ENCODE results near the gene RNF115.
A peak's percentile ranks its signal among the peaks of the same experiment; 100 is the strongest.
"Not testable (repeated sequence)": the region's sequence is repeated elsewhere in the genome, so short reads cannot be mapped to it uniquely, and the experiment has no call there.

Gene RNF115

DNA sequence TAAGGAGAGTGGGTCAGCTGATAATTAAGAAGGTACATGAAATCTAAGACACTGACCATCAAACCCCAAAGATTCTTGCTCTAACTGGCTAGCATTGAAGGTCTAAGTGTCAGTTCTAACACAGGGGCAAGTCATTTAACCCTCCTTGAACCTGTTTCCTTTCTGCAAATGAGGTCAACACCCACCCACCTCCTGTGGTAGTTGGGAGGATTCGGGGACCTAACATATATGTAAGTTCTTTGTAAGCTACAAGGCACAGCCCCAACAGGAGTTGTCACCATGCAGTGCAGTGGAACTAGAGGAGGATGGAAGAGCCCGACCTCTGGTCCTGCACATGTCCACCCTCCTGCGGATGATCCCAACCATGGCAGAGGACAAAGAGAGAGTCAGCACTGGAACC, 23.9 kb upstream of the RNF115 start:
- no peak overlapping the region for H3K4me3 Mint-ChIP-seq
- no peak for DNase-seq (ENCODE audit: low spot score in 2 of 2)
- H3K4me1 Mint-ChIP-seq, result peaks cover 11% of the 10 kb centered on the region
- no peaks in the 10 kb centered on the region for H3K9me3 Mint-ChIP-seq
- peaks cover 12% of the 10 kb centered on the region for H3K36me3 Mint-ChIP-seq (ENCODE audit: insufficient read depth)
- no peak for ATAC-seq (replicated peaks; ENCODE audit: extremely low read depth, poor library complexity, severe bottlenecking)
- no peak overlapping the region for H3K27ac Mint-ChIP-seq (ENCODE audit: low read depth)
- no peaks in the 10 kb centered on the region for H3K27me3 Mint-ChIP-seq

DNA sequence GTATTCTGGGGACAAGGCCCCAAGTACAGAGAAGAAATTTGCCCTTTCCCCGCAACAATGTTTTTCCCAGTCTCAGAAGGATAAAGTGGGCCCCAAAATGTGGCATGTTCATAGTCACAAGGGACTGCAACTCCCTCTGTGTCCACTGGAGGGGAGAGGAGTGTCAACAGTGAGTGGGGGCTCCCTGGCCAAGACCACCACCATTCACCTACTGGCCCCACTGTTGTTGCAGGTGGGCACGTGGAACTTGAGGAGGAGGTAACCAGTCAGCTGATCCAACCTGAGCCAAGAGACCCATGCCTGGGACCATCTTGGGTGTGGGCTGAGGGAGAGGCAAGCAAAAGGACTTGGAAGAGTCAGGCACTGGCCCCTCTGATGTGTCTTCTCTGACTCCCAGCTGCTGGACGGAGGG, 22.3 kb upstream of the RNF115 start:
- no peak overlapping the region for H3K4me3 Mint-ChIP-seq
- H3K27me3 Mint-ChIP-seq, result no peaks in the 10 kb centered on the region
- no peaks in the 10 kb centered on the region for H3K9me3 Mint-ChIP-seq
- peaks cover 6% of the 10 kb centered on the region for H3K4me1 Mint-ChIP-seq
- no peak for DNase-seq (ENCODE audit: low spot score in 2 of 2)
- H3K36me3 Mint-ChIP-seq (ENCODE audit: insufficient read depth), result peaks cover 18% of the 10 kb centered on the region
- H3K27ac Mint-ChIP-seq (ENCODE audit: low read depth), result no peak overlapping the region
- ATAC-seq (replicated peaks; ENCODE audit: extremely low read depth, poor library complexity, severe bottlenecking), result peak; percentile 48

DNA sequence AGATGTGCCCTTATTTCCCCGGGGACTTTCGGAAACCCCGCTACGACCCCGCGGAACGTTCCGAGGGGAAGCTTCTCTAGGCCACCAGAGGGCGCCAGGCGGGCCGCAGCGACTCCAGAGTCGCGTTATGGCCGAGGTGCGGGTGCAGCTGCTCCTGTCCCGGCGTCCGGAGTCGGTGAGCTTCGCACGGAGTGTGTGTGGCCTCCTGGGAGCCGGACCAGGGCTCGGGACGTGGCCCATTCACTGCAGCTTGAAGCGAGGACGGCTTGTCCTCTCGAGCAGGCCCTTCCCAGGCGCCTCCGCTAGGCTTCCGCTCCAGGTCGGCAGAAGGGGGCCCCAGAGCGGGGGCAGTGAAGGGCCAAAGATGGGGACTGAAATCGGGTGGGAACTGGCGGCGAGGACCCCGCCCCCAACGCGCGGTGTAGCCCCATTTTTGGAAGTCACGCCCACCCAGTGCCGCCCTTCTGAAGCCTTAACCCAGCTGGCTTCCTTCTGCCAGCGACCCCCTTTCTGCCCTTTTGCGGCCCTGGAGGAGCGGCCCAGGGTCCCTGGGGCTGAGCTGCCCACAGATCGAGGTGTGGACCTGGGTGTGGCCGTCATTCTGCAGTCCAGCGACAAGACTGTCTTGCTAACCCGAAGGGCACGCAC, 21.7 kb upstream of the RNF115 start, which contains the start of gene NUDT17:
Gene NUDT17 (plus strand): TSS at position 117 of the 648 bp plus-strand sequence. CDS start 11 bp downstream, at position 128.
- no peaks in the 10 kb centered on the region for H3K27me3 Mint-ChIP-seq
- H3K4me3 Mint-ChIP-seq, result no peak within 1 kb of the TSS
- ATAC-seq (replicated peaks; ENCODE audit: extremely low read depth, poor library complexity, severe bottlenecking), result peak; percentile 80
- H3K9me3 Mint-ChIP-seq, result no peaks in the 10 kb centered on the region
- peaks cover 6% of the 10 kb centered on the region for H3K4me1 Mint-ChIP-seq
- H3K27ac Mint-ChIP-seq (ENCODE audit: low read depth), result no peak within 1 kb of the TSS
- H3K36me3 Mint-ChIP-seq (ENCODE audit: insufficient read depth), result peaks cover 19% of the 10 kb centered on the region
- DNase-seq (ENCODE audit: low spot score in 2 of 2), result peak; percentile 48 to 61

DNA sequence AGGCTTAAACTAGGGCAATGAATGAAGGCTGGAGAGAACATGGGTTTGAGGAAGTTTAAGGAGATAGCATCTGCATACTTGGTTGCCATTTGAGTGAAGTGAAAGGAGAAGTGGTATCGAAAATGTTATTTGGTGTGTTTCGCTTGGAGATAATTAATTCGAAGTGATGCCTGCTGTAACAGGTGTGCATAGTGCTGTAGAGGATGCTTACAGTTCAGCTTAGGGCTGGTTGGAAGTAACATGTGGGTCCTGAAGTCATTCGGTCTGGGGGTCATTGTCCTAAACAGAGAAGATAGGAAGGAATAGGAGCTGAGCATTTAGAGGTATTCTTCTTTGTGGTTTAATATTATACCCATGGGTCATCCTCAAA, 21.2 kb upstream of the RNF115 start:
- ATAC-seq (replicated peaks; ENCODE audit: extremely low read depth, poor library complexity, severe bottlenecking), result peak; percentile 67
- Mint-ChIP-seq H3K9me3 (no peaks in the 10 kb centered on the region), H3K27ac (ENCODE audit: low read depth) (no peak overlapping the region), H3K4me3 (no peak overlapping the region), H3K27me3 (no peaks in the 10 kb centered on the region), H3K36me3 (ENCODE audit: insufficient read depth) (peaks cover 22% of the 10 kb centered on the region), H3K4me1 (peaks cover 6% of the 10 kb centered on the region)
- no peak for DNase-seq (ENCODE audit: low spot score in 2 of 2)

DNA sequence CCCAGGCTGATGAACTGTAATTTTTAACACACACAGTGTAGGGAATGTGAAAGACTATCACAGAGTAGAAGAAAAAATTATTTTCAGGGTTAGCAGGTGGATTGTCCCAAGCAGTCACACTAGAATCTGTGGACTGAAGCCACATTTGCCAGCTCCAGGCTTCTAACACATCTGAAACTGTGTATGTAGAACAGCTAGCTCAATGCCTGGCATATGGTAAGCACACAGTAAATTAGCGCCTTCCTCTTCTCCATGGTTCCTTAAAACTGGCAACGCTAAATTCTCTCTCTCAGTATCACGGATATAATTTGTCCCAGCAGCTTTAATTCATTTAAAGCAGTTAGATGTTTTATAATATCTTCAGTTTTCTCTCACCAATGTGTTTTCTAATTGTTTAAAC, 19.1 kb upstream of the RNF115 start:
- Mint-ChIP-seq H3K36me3 (ENCODE audit: insufficient read depth) (peaks cover 33% of the 10 kb centered on the region), H3K4me1 (peaks cover 6% of the 10 kb centered on the region), H3K9me3 (no peaks in the 10 kb centered on the region), H3K4me3 (no peak overlapping the region), H3K27ac (ENCODE audit: low read depth) (no peak overlapping the region), H3K27me3 (no peaks in the 10 kb centered on the region)
- DNase-seq (ENCODE audit: low spot score in 2 of 2) (no peak), ATAC-seq (replicated peaks; ENCODE audit: extremely low read depth, poor library complexity, severe bottlenecking) (no peak)

DNA sequence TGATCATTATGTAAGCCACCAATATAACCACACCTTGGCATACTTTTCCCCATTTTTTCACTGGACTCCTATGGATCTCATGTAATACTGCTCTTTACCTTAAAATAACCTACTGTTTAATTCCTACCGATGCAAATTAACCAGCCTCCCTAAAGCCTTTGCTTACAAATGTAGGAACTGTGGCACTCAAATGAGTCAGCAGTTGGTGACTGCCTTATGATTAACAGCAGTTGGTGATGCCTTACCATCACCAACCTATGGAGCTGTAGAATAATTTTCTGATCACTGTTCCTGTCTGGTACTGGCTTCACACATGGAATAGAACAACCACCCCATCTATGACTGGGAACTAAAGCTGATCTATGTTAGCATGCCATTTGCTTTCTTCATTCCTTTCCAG, 13.8 kb upstream of the RNF115 start:
- no peak for ATAC-seq (replicated peaks; ENCODE audit: extremely low read depth, poor library complexity, severe bottlenecking)
- H3K27me3 Mint-ChIP-seq, result no peaks in the 10 kb centered on the region
- H3K27ac Mint-ChIP-seq (ENCODE audit: low read depth), result no peak overlapping the region
- no peaks in the 10 kb centered on the region for H3K4me1 Mint-ChIP-seq
- no peaks in the 10 kb centered on the region for H3K9me3 Mint-ChIP-seq
- DNase-seq (ENCODE audit: low spot score in 2 of 2), result no peak
- no peak overlapping the region for H3K4me3 Mint-ChIP-seq
- H3K36me3 Mint-ChIP-seq (ENCODE audit: insufficient read depth), result peaks cover 72% of the 10 kb centered on the region

DNA sequence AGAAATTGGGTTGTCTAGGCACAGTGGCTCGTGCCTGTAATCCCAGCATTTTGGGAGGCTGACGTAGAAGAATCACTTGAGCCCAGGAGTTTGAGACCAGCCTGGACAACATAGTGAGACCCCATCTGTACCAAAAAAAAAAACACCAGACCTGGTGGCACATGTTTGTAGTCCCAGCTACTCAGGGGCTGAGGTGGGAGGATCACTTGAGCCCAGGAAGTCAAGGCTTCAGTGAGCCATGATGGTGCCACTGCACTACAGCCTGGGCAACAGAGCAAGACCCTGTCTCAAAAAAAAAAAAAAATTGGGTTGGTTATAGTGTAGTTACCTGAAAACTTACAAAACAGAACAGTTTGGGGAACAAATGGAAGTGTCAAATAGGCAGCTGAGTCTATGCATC, 6.9 kb upstream of the RNF115 start:
- H3K27ac Mint-ChIP-seq (ENCODE audit: low read depth); H3K4me3 Mint-ChIP-seq: not testable (repeated sequence)

DNA sequence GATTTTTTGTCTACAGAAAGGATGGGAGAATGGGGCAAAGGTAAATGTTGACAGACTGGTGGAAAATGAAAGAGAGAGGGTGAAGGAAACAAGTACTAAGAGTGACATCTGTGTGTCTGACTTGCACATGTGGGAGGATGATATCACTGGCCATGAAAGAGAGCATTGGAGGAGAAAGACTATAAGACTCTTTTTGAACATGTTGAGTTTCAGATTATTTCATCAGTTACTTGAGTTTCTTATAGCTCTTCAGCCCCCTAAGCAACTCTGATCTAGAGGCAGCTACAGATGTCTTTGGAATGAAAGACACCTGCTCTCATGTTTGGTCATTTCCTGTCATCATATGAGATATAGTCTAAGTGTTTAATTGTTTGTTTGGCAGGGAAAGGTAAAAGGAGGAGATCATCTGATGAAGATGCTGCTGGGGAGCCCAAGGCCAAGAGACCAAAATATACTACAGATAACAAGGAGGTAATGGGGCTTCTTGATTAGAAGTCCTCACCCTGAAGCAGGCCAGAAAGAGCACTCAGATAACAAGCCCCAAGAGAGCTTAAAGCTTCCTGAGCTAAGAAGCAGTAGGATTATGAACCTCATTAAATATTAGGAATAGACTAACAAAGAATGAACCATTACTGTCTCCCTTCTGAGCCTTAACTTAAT, 4.6 kb upstream of the RNF115 start:
- Mint-ChIP-seq H3K27ac (ENCODE audit: low read depth) (peak overlapping the region; percentile 75), H3K4me1 (peaks cover 29% of the 10 kb centered on the region), H3K4me3 (no peak overlapping the region), H3K27me3 (no peaks in the 10 kb centered on the region), H3K9me3 (no peaks in the 10 kb centered on the region), H3K36me3 (ENCODE audit: insufficient read depth) (peaks cover 67% of the 10 kb centered on the region)
- ATAC-seq (replicated peaks; ENCODE audit: extremely low read depth, poor library complexity, severe bottlenecking), result no peak
- DNase-seq (ENCODE audit: low spot score in 2 of 2), result no peak

More for the DNA sequence above, 6.9 kb upstream of the RNF115 start:
- not testable (repeated sequence) for H3K27me3 Mint-ChIP-seq; H3K9me3 Mint-ChIP-seq; DNase-seq (ENCODE audit: low spot score in 2 of 2); ATAC-seq (replicated peaks; ENCODE audit: extremely low read depth, poor library complexity, severe bottlenecking)
- Mint-ChIP-seq H3K4me1 (peaks cover 17% of the 10 kb centered on the region), H3K36me3 (ENCODE audit: insufficient read depth) (peaks cover 80% of the 10 kb centered on the region)

DNA sequence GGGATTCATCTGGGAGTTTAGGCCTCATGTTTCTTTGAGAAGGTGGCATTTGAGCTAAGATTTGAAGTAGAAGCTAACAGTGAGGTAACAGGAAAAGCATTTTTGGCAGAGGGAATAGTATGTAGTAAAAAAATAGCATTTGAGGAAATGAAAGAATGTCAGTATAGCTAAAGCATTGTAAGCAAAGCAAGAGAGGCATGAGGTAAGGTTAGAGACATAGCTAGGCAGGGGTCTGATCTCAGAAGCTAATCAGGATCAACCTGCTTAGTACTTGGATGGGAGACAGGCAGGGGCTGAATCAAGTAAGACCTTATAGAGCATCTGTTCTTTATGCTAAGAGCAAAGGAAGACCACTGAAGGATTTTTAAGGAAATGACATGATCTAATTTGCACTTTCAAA, 4.1 kb upstream of the RNF115 start:
- Mint-ChIP-seq H3K4me1 (peaks cover 29% of the 10 kb centered on the region), H3K27ac (ENCODE audit: low read depth) (peak overlapping the region; percentile 75), H3K9me3 (no peaks in the 10 kb centered on the region), H3K4me3 (no peak overlapping the region), H3K27me3 (no peaks in the 10 kb centered on the region), H3K36me3 (ENCODE audit: insufficient read depth) (peaks cover 64% of the 10 kb centered on the region)
- no peak for ATAC-seq (replicated peaks; ENCODE audit: extremely low read depth, poor library complexity, severe bottlenecking)
- no peak for DNase-seq (ENCODE audit: low spot score in 2 of 2)

DNA sequence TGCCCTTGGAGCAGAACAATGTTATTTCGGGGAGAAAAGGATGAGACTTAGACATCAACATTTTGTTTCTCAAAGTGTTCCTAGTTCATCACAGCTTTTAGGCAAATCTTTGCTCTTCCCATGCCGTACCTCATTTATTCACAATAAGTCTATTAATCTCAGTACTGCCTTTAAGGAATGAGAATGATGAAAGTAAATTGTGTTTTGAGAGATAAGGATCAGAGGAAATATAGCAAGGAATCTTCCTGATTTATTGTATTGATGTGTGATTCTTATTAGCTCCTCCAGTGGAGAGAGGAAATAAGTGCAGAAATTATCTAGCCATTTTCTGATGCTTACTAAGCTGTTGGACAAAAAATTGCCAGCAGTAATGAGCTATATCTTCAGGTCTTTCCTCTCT, 2.1 kb upstream of the RNF115 start:
- H3K27me3 Mint-ChIP-seq, result no peaks in the 10 kb centered on the region
- ATAC-seq (replicated peaks; ENCODE audit: extremely low read depth, poor library complexity, severe bottlenecking) (no peak), DNase-seq (ENCODE audit: low spot score in 2 of 2) (no peak)
- peak overlapping the region; percentile 98 for H3K4me3 Mint-ChIP-seq
- peaks cover 29% of the 10 kb centered on the region for H3K4me1 Mint-ChIP-seq
- no peaks in the 10 kb centered on the region for H3K9me3 Mint-ChIP-seq
- no peak overlapping the region for H3K27ac Mint-ChIP-seq (ENCODE audit: low read depth)
- H3K36me3 Mint-ChIP-seq (ENCODE audit: insufficient read depth), result peaks cover 52% of the 10 kb centered on the region

DNA sequence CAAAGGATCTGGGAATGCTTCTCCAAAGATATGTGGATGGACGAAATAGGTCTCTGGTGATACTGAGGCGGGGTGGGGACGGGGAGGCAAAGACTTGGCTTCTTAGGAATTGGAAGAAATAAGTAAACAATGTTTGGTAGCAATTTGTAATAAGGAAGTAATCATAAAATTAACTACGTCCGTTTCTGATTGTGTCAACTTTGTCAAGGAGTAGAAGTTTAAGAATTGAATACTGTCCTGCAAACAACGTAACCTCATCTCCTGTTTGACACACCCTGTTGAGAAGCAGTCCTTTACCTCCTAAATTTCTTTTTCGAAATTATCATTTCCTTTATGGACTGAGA, 576 bp upstream of the RNF115 start:
- Mint-ChIP-seq H3K36me3 (ENCODE audit: insufficient read depth) (peaks cover 41% of the 10 kb centered on the region), H3K27ac (ENCODE audit: low read depth) (peak overlapping the region; percentile 95), H3K4me3 (peak overlapping the region; percentile 98), H3K9me3 (no peaks in the 10 kb centered on the region), H3K27me3 (no peaks in the 10 kb centered on the region), H3K4me1 (peaks cover 29% of the 10 kb centered on the region)
- no peak for ATAC-seq (replicated peaks; ENCODE audit: extremely low read depth, poor library complexity, severe bottlenecking)
- DNase-seq (ENCODE audit: low spot score in 2 of 2), result no peak

DNA sequence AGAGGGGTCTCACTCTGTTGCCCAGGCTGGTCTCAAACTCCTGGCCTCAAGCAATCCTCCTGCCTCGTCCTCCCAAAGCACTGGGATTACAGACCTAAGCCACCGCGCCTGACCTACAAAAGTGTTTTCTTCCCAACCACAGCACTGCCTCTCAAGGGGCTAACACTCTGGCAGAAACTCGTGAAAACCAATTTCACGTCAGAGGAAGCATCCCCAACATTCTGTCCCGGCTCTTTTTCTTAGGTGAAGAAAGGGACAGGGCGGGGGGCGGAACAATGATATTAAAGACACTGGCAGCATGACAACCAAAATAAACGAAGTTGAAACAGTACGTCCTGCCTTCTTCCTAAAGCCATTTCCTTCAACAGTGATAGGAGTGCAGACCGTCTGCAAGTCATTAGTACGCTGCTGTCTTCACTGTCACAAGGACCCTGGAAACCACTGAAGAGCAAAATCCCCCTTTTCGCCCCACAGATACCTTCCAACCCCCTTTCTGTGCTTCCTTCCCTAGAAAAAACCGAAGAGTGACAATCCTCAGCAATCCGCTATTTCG, 1.0 kb downstream of the RNF115 start:
- H3K27ac Mint-ChIP-seq (ENCODE audit: low read depth), result peak overlapping the region; percentile 95
- H3K36me3 Mint-ChIP-seq (ENCODE audit: insufficient read depth), result peaks cover 27% of the 10 kb centered on the region
- H3K9me3 Mint-ChIP-seq; H3K27me3 Mint-ChIP-seq; DNase-seq (ENCODE audit: low spot score in 2 of 2): not testable (repeated sequence)
- ATAC-seq (replicated peaks; ENCODE audit: extremely low read depth, poor library complexity, severe bottlenecking), result peak; percentile 52
- H3K4me3 Mint-ChIP-seq, result peak overlapping the region; percentile 98
- H3K4me1 Mint-ChIP-seq, result peaks cover 22% of the 10 kb centered on the region

DNA sequence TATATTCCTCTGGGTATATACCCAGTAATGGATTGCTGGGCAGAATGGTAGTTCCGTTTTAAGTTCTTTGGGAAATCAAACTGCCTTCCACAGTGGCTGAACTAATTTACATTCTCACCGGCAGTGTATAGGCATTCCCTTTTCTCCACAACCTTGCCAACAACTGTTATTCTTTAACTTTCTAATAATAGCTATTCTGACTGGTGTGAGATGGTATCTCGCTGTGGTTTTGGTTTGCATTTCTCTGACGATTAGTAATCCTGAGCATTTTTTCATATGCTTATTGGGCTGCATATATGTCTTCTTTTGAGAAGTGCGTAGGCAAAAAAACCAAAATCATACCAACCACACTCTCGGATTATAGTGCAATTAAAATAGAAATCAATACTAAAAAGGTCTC, 5.8 kb downstream of the RNF115 start:
- not testable (repeated sequence) for H3K9me3 Mint-ChIP-seq; H3K4me1 Mint-ChIP-seq; H3K27me3 Mint-ChIP-seq; DNase-seq (ENCODE audit: low spot score in 2 of 2); H3K36me3 Mint-ChIP-seq (ENCODE audit: insufficient read depth); H3K4me3 Mint-ChIP-seq; H3K27ac Mint-ChIP-seq (ENCODE audit: low read depth)
- ATAC-seq (replicated peaks; ENCODE audit: extremely low read depth, poor library complexity, severe bottlenecking), result peak; percentile 43

All from central memory CD8-positive, alpha-beta T cell (primary cell).